AG04450 (cell line): ENCODE data around the gene EHMT1. TPM values are rescaled to one million over a fixed set of nuclear protein-coding genes. Genes with fewer than 3 reads are reported as not detected.
"Not testable (repeated sequence)": the region's sequence is repeated elsewhere in the genome, so short reads cannot be mapped to it uniquely, and the experiment has no call there.

ENCODE experiments used
- CTCF ChIA-PET: fragments of 300-600, 350-600 bp; formaldehyde crosslinking; extraction: SDS; loops from one replicate; lab custom pipeline; 2022; ENCODE audit warnings: antibody characterized with exemption, inconsistent platforms; lab: Charles Lee
- POLR2A ChIA-PET: fragments of 350-600 bp; formaldehyde crosslinking; extraction: SDS; loops from one replicate; lab custom pipeline; 2021; ENCODE audit warnings: antibody characterized with exemption, inconsistent platforms; lab: Yijun Ruan, JAX
- DNase-seq: peaks from one replicate; pipeline ENCODE4 v3.0.0-alpha.2; 2011; ENCODE audit warnings: low read depth, low spot score
- H3K27ac ChIP-seq: one replicate; pipeline ENCODE4 v1.5.1; 2012; ENCODE audit warnings: low read depth, low read length, control low read depth
- H3K27me3 ChIP-seq: one replicate; pipeline ENCODE4 v1.6.0; 2012; ENCODE audit warnings: low read length; ENCODE audit not compliant: control insufficient read depth, insufficient read depth
- H3K4me3 ChIP-seq: 2 replicates; pipeline ENCODE4 v1.5.1; 2011; ENCODE audit warnings: mild to moderate bottlenecking, low read depth, low read length, control low read depth
- H3K9me3 ChIP-seq: 2 replicates; pipeline ENCODE4 v1.5.1; 2012; ENCODE audit warnings: low read length; ENCODE audit not compliant: control insufficient read depth, insufficient read depth
- polyA plus RNA-seq: library from polyadenylated mRNA; depleted of rRNA; stranded (reverse); fragments of >200 nt; gene quantifications from 2 replicates; pipeline ENCODE4 v1.2.3, GENCODE V29; 2011
- TF ChIP-seq, protein P1 (sequence below): IDR thresholded peaks from 2 replicates; pipeline ENCODE4 v1.5.1; 2011; ENCODE audit warnings: low read depth, low read length, control low read depth, inconsistent platforms

EHMT1 gene
- polyA plus RNA-seq, 1 experiment = 26.1 TPM

DNA sequence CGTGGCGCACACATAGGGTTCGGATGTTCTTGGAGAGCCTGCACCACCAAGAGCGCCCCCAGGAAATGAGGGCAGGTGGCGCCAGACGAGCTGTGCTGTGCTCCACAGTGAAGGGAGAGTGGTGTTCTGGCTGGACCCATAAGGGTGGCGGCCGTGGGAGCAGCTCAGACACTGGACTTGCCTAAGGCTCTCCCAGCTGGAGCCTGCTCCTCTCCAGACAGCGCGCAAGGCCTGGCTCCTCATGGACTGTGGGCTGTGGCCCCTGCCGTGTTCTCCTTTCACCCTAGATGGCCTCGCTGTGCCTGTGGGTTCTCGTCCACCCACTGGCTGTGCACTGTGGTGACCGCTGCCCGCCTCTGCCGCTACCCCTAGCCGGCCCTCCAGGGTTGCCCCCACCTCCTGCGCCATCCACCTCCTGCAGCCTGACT, 92.9 kb downstream of the EHMT1 start:
- Histone ChIP-seq H3K27ac (no peak overlapping the region), H3K27me3 (no peaks in the 10 kb centered on the region), H3K9me3 (peaks cover 7% of the 10 kb centered on the region), H3K4me3 (no peak overlapping the region)
- ChIA-PET CTCF (interaction anchor here (1.3 kb wide), 1 partner anchor 39 kb away, joined by 6 read pairs; no protein-coding TSS in a partner anchor), POLR2A (no interaction called here)
- TF ChIP-seq, protein P1, sequence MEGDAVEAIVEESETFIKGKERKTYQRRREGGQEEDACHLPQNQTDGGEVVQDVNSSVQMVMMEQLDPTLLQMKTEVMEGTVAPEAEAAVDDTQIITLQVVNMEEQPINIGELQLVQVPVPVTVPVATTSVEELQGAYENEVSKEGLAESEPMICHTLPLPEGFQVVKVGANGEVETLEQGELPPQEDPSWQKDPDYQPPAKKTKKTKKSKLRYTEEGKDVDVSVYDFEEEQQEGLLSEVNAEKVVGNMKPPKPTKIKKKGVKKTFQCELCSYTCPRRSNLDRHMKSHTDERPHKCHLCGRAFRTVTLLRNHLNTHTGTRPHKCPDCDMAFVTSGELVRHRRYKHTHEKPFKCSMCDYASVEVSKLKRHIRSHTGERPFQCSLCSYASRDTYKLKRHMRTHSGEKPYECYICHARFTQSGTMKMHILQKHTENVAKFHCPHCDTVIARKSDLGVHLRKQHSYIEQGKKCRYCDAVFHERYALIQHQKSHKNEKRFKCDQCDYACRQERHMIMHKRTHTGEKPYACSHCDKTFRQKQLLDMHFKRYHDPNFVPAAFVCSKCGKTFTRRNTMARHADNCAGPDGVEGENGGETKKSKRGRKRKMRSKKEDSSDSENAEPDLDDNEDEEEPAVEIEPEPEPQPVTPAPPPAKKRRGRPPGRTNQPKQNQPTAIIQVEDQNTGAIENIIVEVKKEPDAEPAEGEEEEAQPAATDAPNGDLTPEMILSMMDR = no peak
- DNase-seq = no peak

DNA sequence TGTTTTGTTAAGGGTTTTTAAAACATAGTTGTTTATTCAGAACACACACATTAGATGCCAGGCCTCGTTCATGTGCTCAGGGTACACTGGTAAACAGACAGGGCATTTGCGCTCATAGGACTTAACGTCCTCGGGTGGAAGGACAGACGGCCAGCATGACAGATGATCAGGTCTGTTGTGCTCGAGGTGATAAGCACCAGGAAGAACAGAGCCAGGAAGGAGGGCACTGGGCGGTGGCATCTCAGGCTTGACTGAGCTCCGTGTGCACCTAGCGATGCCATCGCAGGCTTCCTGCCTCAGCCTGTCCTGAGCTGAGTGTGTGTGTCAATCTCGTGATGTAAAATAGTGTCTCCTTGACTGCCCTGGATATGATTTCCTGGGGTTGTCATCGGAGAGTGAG, 96.5 kb downstream of the EHMT1 start:
- Histone ChIP-seq H3K27me3 (no peaks in the 10 kb centered on the region), H3K4me3 (no peak overlapping the region), H3K9me3 (peaks cover 16% of the 10 kb centered on the region), H3K27ac (no peak overlapping the region)
- ChIA-PET CTCF (no interaction called here), POLR2A (no interaction called here)
- TF ChIP-seq, protein P1 = no peak
- DNase-seq = no peak

DNA sequence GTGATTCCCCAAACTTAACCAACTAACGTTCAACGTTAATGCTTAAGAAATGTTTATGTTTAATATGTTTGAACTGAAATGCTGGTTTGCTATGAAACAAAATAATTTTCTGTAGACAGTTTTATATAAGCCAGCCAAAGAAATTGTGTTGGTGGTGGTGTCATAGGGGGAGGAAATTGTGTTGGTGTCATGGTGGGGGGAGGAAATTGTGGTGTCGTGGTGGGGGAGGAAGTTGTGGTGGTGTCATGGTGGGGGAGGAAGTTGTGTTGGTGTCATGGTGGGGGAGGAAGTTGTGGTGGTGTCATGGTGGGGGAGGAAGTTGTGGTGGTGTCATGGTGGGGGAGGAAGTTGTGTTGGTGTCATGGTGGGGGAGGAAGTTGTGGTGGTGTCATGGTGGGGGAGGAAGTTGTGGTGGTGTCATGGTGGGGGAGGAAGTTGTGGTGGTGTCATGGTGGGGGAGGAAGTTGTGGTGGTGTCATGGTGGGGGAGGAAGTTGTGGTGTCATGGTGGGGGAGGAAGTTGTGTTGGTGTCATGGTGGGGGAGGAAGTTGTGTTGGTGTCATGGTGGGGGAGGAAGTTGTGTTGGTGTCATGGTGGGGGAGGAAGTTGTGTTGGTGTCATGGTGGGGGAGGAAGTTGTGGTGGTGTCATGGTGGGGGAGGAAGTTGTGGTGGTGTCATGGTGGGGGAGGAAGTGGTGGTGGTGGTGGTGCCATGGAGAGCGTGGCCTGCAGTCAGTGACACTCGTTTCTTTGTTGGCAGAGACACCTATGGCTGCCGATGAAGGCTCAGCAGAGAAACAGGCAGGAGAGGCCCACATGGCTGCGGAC, 97.3 kb downstream of the EHMT1 start:
- H3K4me3 ChIP-seq, H3K27ac ChIP-seq, POLR2A ChIA-PET, DNase-seq, CTCF ChIA-PET, H3K27me3 ChIP-seq: not testable (repeated sequence)
- peaks cover 20% of the 10 kb centered on the region for H3K9me3 ChIP-seq

GRCh38 chr9:137716694-137717287, 98.0 kb downstream of the EHMT1 start:
- DNase-seq = no peak
- TF ChIP-seq, protein P1 = no peak
- ChIA-PET CTCF (no interaction called here), POLR2A (no interaction called here)
- H3K27me3 ChIP-seq = no peaks in the 10 kb centered on the region
- peaks cover 20% of the 10 kb centered on the region for H3K9me3 ChIP-seq
- no peak overlapping the region for H3K27ac ChIP-seq
- no peak overlapping the region for H3K4me3 ChIP-seq

DNA sequence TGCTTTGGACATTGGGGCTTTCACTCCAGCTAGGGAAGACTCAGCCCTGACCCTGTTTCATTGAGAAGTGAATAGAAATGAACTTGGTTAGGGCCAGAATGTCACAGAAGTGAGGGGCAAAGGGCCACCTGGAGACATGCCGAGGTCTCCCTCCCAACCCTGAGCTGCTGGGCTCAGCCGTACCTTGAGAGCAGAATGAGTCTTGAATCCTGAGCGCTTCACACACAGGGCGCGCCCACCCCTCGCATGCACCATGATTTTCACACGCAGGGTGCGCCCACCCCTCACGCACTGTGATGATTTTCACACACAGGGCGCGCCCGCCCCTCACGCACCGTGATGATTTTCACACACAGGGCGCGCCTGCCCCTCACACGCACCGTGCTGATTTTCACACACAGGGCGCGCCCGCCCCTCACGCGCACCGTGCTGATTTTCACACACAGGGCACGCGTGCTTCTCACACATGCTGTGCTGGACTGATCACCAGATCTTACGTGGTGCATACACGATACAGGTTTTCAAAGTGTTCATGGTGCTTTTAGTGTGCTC, 99.0 kb downstream of the EHMT1 start:
- CTCF ChIA-PET = no interaction called here
- POLR2A ChIA-PET = no interaction called here
- H3K4me3 ChIP-seq = no peak overlapping the region
- H3K27me3 ChIP-seq = no peaks in the 10 kb centered on the region
- TF ChIP-seq, protein P1 = no peak
- no peak for DNase-seq
- H3K27ac ChIP-seq = no peak overlapping the region
- peaks cover 18% of the 10 kb centered on the region for H3K9me3 ChIP-seq
